ENCODE measurements around the gene COL12A1. TPM values are rescaled to one million over a fixed set of nuclear protein-coding genes. Genes with fewer than 3 reads are reported as not detected.

COL12A1 gene
- total RNA-seq, 4 donors from 2014 or later, result 17.2 to 30.5 (median 22.4) TPM

DNA sequence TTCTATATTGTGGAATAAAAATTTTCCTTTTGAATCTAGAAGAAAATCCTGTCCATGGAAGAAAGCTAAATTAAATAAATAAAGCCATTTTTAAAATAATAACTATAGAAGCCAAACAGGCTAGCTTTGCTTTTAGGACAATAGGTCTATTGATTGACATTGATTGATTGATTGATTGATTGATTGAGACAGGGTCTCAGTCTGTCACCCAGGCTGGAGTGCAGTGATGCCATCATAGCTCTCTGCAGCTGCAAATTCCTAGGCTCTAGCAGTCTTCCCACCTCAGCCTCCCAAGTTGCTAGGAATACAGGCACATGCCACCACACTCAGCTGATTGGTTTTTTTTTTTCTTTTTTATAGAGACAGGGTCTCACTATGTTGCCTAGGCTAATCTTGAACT is 97.9 kb downstream of the COL12A1 start:
- Histone ChIP-seq H3K9me3 (no peaks in the 10 kb centered on the region), H3K36me3 (no peaks in the 10 kb centered on the region), H3K4me3 (no peak overlapping the region), H3K27ac (no peak overlapping the region), H3K27me3 (no peaks in the 10 kb centered on the region), H3K4me1 (no peaks in the 10 kb centered on the region)
- in situ Hi-C loops (cut with MboI; ENCODE audit: low sequenced_read_pairs in 4 of 4), result no loop called here
- intact Hi-C loops (cut with DNase I; ENCODE audit: low total_unique reads), result no loop called here
- TF ChIP-seq, protein P1, sequence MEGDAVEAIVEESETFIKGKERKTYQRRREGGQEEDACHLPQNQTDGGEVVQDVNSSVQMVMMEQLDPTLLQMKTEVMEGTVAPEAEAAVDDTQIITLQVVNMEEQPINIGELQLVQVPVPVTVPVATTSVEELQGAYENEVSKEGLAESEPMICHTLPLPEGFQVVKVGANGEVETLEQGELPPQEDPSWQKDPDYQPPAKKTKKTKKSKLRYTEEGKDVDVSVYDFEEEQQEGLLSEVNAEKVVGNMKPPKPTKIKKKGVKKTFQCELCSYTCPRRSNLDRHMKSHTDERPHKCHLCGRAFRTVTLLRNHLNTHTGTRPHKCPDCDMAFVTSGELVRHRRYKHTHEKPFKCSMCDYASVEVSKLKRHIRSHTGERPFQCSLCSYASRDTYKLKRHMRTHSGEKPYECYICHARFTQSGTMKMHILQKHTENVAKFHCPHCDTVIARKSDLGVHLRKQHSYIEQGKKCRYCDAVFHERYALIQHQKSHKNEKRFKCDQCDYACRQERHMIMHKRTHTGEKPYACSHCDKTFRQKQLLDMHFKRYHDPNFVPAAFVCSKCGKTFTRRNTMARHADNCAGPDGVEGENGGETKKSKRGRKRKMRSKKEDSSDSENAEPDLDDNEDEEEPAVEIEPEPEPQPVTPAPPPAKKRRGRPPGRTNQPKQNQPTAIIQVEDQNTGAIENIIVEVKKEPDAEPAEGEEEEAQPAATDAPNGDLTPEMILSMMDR (IDR thresholded peaks at IDR 0.05 in 4 of 5, conservative IDR thresholded peaks at IDR 0.05 in 1 of 5), result no peak
- TF ChIP-seq POLR2A (IDR thresholded peaks at IDR 0.05), result no peak
- ATAC-seq, result no peak
- no peak for DNase-seq

DNA sequence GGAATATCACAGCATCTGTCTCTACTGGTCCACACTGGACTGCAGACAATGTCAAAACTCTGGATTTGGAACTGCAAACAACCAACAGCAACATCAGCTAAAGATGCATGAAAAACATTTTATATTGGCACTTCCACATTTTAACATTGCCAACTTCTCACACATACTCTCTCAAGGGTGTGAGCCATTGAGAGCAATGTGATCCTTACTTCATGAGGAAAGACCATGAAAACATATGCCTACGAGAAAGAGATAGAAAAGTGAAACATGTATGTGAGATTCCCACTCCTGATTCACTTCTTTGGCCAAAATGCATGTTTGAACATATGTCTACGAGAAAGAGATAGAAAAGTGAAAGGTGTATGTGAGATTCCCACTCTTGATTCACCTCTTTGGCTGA is 99.4 kb downstream of the COL12A1 start:
- ATAC-seq, result no peak
- H3K27ac ChIP-seq, result no peak overlapping the region
- H3K36me3 ChIP-seq, result no peaks in the 10 kb centered on the region

DNA sequence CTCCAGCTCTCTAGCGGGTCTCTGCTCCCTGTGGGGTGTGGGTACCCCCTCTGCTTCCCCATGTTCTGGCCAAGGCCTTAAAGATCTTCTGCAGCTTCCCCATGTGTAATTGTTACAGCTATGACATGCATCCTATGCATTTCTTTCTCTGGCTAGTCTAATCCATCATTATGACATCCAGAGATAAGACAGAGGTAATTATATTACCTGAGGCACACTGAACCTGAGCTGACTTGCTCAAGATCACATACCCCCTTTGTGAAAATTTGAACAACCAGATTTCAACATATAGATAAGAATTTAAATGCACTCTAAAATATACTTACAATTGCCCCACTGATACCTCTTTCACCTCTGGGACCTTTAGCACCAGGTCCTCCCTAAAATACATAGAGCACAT is 102.4 kb downstream of the COL12A1 start:
- DNase-seq (no peak), ATAC-seq (no peak)
- H3K36me3 ChIP-seq, result no peaks in the 10 kb centered on the region
- H3K4me1 ChIP-seq, result no peaks in the 10 kb centered on the region
- in situ Hi-C loops (cut with MboI; ENCODE audit: low sequenced_read_pairs in 4 of 4), result no loop called here
- no peaks in the 10 kb centered on the region for H3K27me3 ChIP-seq
- no peak overlapping the region for H3K27ac ChIP-seq
- H3K4me3 ChIP-seq, result no peak overlapping the region
- intact Hi-C loops (cut with DNase I; ENCODE audit: low total_unique reads), result no loop called here
- TF ChIP-seq, protein P1 (IDR thresholded peaks at IDR 0.05 in 4 of 5, conservative IDR thresholded peaks at IDR 0.05 in 1 of 5), result no peak
- no peaks in the 10 kb centered on the region for H3K9me3 ChIP-seq

More for the DNA sequence above, 99.4 kb downstream of the COL12A1 start:
- Histone ChIP-seq H3K9me3 (no peaks in the 10 kb centered on the region), H3K27me3 (no peaks in the 10 kb centered on the region), H3K4me1 (no peaks in the 10 kb centered on the region), H3K4me3 (no peak overlapping the region)
- in situ Hi-C loops (cut with MboI; ENCODE audit: low sequenced_read_pairs in 4 of 4) (no loop called here), intact Hi-C loops (cut with DNase I; ENCODE audit: low total_unique reads) (no loop called here)
- TF ChIP-seq POLR2A (IDR thresholded peaks at IDR 0.05), result no peak
- DNase-seq, result no peak

DNA sequence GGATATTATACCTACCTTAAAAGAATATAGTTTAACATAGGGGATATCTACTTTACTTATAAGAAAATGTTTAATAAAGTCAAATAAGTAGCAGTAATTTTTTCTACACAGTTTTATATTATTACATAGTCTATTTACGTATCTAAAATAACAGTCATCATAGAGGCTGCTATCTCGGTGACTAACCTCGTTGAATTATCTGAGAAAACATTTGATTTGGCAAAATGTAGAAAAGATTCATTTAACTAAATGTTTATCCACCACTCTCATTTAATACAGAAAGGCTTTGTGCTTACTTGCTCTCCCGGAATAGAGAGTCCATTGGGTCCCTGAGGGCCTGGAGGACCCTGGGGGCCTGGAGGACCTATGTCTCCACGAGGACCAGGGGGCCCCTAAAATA is 103.6 kb downstream of the COL12A1 start:
- no peak for TF ChIP-seq POLR2A (IDR thresholded peaks at IDR 0.05)
- TF ChIP-seq, protein P1 (IDR thresholded peaks at IDR 0.05 in 4 of 5, conservative IDR thresholded peaks at IDR 0.05 in 1 of 5), result no peak
- Histone ChIP-seq H3K27me3 (no peaks in the 10 kb centered on the region), H3K4me1 (no peaks in the 10 kb centered on the region), H3K27ac (no peak overlapping the region), H3K9me3 (no peaks in the 10 kb centered on the region), H3K36me3 (no peaks in the 10 kb centered on the region), H3K4me3 (no peak overlapping the region)
- DNase-seq (no peak), ATAC-seq (no peak)
- intact Hi-C loops (cut with DNase I; ENCODE audit: low total_unique reads) (no loop called here), in situ Hi-C loops (cut with MboI; ENCODE audit: low sequenced_read_pairs in 4 of 4) (no loop called here)

DNA sequence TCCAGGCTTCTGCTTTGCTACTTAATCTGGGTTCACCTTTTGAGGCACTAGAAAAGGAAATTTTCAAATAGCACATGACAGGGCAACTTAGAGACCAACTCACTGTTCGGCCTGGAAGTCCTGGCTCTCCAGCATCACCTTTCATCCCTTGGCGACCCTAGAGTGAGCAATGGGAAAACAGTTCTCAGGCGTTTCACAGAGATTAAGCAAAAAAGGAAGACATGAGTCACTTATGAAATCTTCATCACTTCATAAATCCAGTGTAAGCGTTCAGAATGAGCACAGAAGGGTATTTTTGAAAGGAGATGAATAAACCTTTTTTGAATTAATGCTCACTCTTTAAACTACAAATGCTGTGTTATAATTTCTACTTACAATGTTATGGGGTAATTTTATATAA is 104.0 kb downstream of the COL12A1 start:
- Histone ChIP-seq H3K9me3 (no peaks in the 10 kb centered on the region), H3K27me3 (no peaks in the 10 kb centered on the region), H3K4me1 (no peaks in the 10 kb centered on the region), H3K4me3 (no peak overlapping the region), H3K27ac (no peak overlapping the region), H3K36me3 (no peaks in the 10 kb centered on the region)
- ATAC-seq (no peak), DNase-seq (no peak)
- in situ Hi-C loops (cut with MboI; ENCODE audit: low sequenced_read_pairs in 4 of 4) (no loop called here), intact Hi-C loops (cut with DNase I; ENCODE audit: low total_unique reads) (no loop called here)
- TF ChIP-seq, protein P1 (IDR thresholded peaks at IDR 0.05 in 4 of 5, conservative IDR thresholded peaks at IDR 0.05 in 1 of 5), result no peak

All from gastrocnemius medialis (tissue), 4 donors.